Prostate gland (tissue), 2 donors: ENCODE data around the gene RNF123. TPM values are rescaled to one million over a fixed set of nuclear protein-coding genes. Genes with fewer than 3 reads are reported as not detected.
"Not testable (repeated sequence)": the region's sequence is repeated elsewhere in the genome, so short reads cannot be mapped to it uniquely, and the experiment has no call there.

ENCODE experiments used
- DNase-seq: peaks from one replicate; pipeline ENCODE4 v3.0.0-alpha.2; 2019; ENCODE audit warnings: low spot score
- H3K27ac ChIP-seq, 2 donors: fragments of 200-600 bp; sonication (generic); 2 replicates each; pipeline ENCODE4 v1.5.1; 2017 to 2019
- H3K27me3 ChIP-seq: fragments of 200-600 bp; sonication (generic); replicated peaks from 2 replicates; pipeline ENCODE4 v1.5.1; 2019; ENCODE audit not compliant: insufficient read depth
- H3K36me3 ChIP-seq, 2 donors: fragments of 200-600 bp; sonication (generic); 1 replicate in 1 of 2; 2 replicates in 1 of 2; pipeline versions ENCODE4 v1.5.1 to v1.8.1; 2017 to 2019
- H3K4me1 ChIP-seq: fragments of 200-600 bp; sonication (generic); replicated peaks from 2 replicates; pipeline ENCODE4 v1.5.1; 2019
- H3K4me3 ChIP-seq, 2 donors: fragments of 200-600 bp; sonication (generic); 2 replicates each; pipeline ENCODE4 v1.5.1; 2017 to 2019
- H3K9me3 ChIP-seq: fragments of 200-600 bp; sonication (generic); 2 replicates; pipeline ENCODE4 v1.5.1; 2017
- CTCF ChIP-seq, 4 experiments: fragments of 200-600 bp in 2 of 4; fragments of 450-650 bp in 2 of 4; sonication (generic) in 2 of 4; IDR thresholded peaks; 1 replicate in 3 of 4; 2 replicates in 1 of 4; pipeline ENCODE4 v1.5.1; 2016 to 2019; ENCODE audit warnings: antibody characterized with exemption in 4 of 4, mild to moderate bottlenecking in 2 of 4, moderate library complexity in 2 of 4
- POLR2A ChIP-seq: fragments of 450-650 bp; IDR thresholded peaks from one replicate; pipeline ENCODE4 v1.6.1; 2016; ENCODE audit warnings: antibody characterized with exemption, mild to moderate bottlenecking
- POLR2AphosphoS5 ChIP-seq: sonication (generic); formaldehyde crosslinking; IDR thresholded peaks from one replicate; pipeline ENCODE4 v1.6.1; 2017; ENCODE audit warnings: antibody characterized with exemption
- WGBS: methylation state at CpG from one replicate; pipeline ENCODE4 v1.1.5; 2018; 5-methylcytosine and 5-hydroxymethylcytosine counted together
- intact Hi-C: fragments of 100-400 bp; cut with DNase I; formaldehyde crosslinking; loops from one replicate; pipeline ENCODE4 v1.14.2; 2022
- total RNA-seq, 2 donors: library from RNA; depleted of rRNA; stranded (reverse); fragments of >200 nt; gene quantifications; one replicate each; pipeline ENCODE4 v1.1.0, GENCODE V29; 2016

The RNF123 gene
- total RNA-seq, 2 donors from 2014 or later, result 24.9 to 58.3 TPM

GRCh38 chr3:49675912-49676311 is 13.4 kb upstream of the RNF123 start:
- Histone ChIP-seq H3K36me3 (peaks cover 8 to 18% of the 10 kb centered on the region in 2 donors), H3K27ac (no peak overlapping the region), H3K27me3 (no peaks in the 10 kb centered on the region), H3K4me1 (peaks cover 6% of the 10 kb centered on the region), H3K9me3 (no peaks in the 10 kb centered on the region), H3K4me3 (no peak overlapping the region)
- no peak for TF ChIP-seq CTCF (IDR thresholded peaks at IDR 0.05)
- TF ChIP-seq POLR2A, result no peak
- TF ChIP-seq POLR2AphosphoS5, result no peak
- intact Hi-C loops, result no loop called here
- DNase-seq, result no peak
- 91% methylated on average over 11 of the region's 11 CpGs for WGBS

- 87% methylated on average over 4 of the region's 7 CpGs for WGBS
- Histone ChIP-seq H3K36me3 (peaks cover 17 to 44% of the 10 kb centered on the region in 2 donors), H3K27me3 (no peaks in the 10 kb centered on the region), H3K4me1 (no peaks in the 10 kb centered on the region), H3K9me3 (no peaks in the 10 kb centered on the region), H3K4me3 (no peak overlapping the region), H3K27ac (no peak overlapping the region)
- intact Hi-C loops, result no loop called here
- TF ChIP-seq CTCF (IDR thresholded peaks at IDR 0.05), result no peak
- TF ChIP-seq POLR2A, result no peak
- no peak for TF ChIP-seq POLR2AphosphoS5
- DNase-seq, result no peak
Observed at GRCh38 chr3:49680493-49681231, 8.7 kb upstream of the RNF123 start.

GRCh38 chr3:49681232-49681522 is 8.2 kb upstream of the RNF123 start:
- TF ChIP-seq POLR2AphosphoS5, result no peak
- TF ChIP-seq CTCF (IDR thresholded peaks at IDR 0.05), result no peak
- TF ChIP-seq POLR2A, result no peak
- intact Hi-C loops, result no loop called here
- no peaks in the 10 kb centered on the region for H3K27me3 ChIP-seq
- H3K36me3 ChIP-seq, result peaks cover 17 to 40% of the 10 kb centered on the region in 2 donors
- H3K27ac ChIP-seq, result no peak overlapping the region
- H3K4me3 ChIP-seq, result no peak overlapping the region
- 96% methylated on average over 2 of the region's 2 CpGs for WGBS
- no peaks in the 10 kb centered on the region for H3K9me3 ChIP-seq
- DNase-seq, result no peak
- no peaks in the 10 kb centered on the region for H3K4me1 ChIP-seq

- no peaks in the 10 kb centered on the region for H3K27me3 ChIP-seq
- H3K9me3 ChIP-seq, result no peaks in the 10 kb centered on the region
- no peaks in the 10 kb centered on the region for H3K4me1 ChIP-seq
- peaks cover 17 to 38% of the 10 kb centered on the region in 2 donors for H3K36me3 ChIP-seq
- TF ChIP-seq CTCF (IDR thresholded peaks at IDR 0.05) (no peak), POLR2AphosphoS5 (no peak), POLR2A (no peak)
- no peak overlapping the region for H3K27ac ChIP-seq
- WGBS, result 80% methylated on average over 4 of the region's 4 CpGs
- no peak overlapping the region for H3K4me3 ChIP-seq
- intact Hi-C loops, result no loop called here
- no peak for DNase-seq
Observed at GRCh38 chr3:49681543-49681942, 7.8 kb upstream of the RNF123 start.

- intact Hi-C loops, result no loop called here
- H3K4me1 ChIP-seq, result no peaks in the 10 kb centered on the region
- H3K27me3 ChIP-seq, result no peaks in the 10 kb centered on the region
- no peaks in the 10 kb centered on the region for H3K9me3 ChIP-seq
- no peak overlapping the region for H3K4me3 ChIP-seq
- no peak overlapping the region for H3K27ac ChIP-seq
- 81% methylated on average over 6 of the region's 6 CpGs for WGBS
- TF ChIP-seq CTCF (IDR thresholded peaks at IDR 0.05) (no peak), POLR2AphosphoS5 (no peak), POLR2A (no peak)
- peaks cover 17 to 38% of the 10 kb centered on the region in 2 donors for H3K36me3 ChIP-seq
- DNase-seq, result no peak
Observed at GRCh38 chr3:49683162-49683561, 6.2 kb upstream of the RNF123 start.

- peaks cover 15 to 38% of the 10 kb centered on the region in 2 donors for H3K36me3 ChIP-seq
- 95% methylated on average over 2 of the region's 2 CpGs for WGBS
- H3K4me3 ChIP-seq, H3K27me3 ChIP-seq, H3K27ac ChIP-seq, DNase-seq, H3K9me3 ChIP-seq, H3K4me1 ChIP-seq, intact Hi-C loops: not testable (repeated sequence)
Observed at GRCh38 chr3:49684453-49684852, 4.9 kb upstream of the RNF123 start.

- DNase-seq, H3K9me3 ChIP-seq, H3K27me3 ChIP-seq, intact Hi-C loops, H3K4me3 ChIP-seq, H3K4me1 ChIP-seq, H3K27ac ChIP-seq: not testable (repeated sequence)
- WGBS, result 94% methylated on average over 10 of the region's 10 CpGs
- peaks cover 15 to 33% of the 10 kb centered on the region in 2 donors for H3K36me3 ChIP-seq
Observed at GRCh38 chr3:49685103-49685502, 4.3 kb upstream of the RNF123 start.
